K562 (cell line): ENCODE data around the gene GAPDH. TPM values are rescaled to one million over a fixed set of nuclear protein-coding genes. Genes with fewer than 3 reads are reported as not detected.

Source experiments
- ATF6 ChIP-seq: sonication (generic); formaldehyde crosslinking; IDR thresholded peaks from 2 replicates; pipeline ENCODE4 v1.4.0; 2020; ENCODE audit warnings: mild to moderate bottlenecking, missing genetic modification reagents
- CCAR2 ChIP-seq: fragments of 200-400 bp; formaldehyde crosslinking; IDR thresholded peaks from 2 replicates; pipeline ENCODE4 v1.6.1; 2017; ENCODE audit warnings: mild to moderate bottlenecking, low read depth, low read length
- CREM ChIP-seq: IDR thresholded peaks from 2 replicates; pipeline ENCODE4 v1.6.1; 2014; ENCODE audit warnings: antibody characterized with exemption, low read depth
- EGR1 ChIP-seq: fragments of 450-650 bp; conservative IDR thresholded peaks from 2 replicates; pipeline ENCODE4 v1.6.1; 2017; ENCODE audit warnings: mild to moderate bottlenecking
- ELF1 ChIP-seq: fragments of 200-800 bp; sonication (Bioruptor generic); IDR thresholded peaks from 2 replicates; pipeline ENCODE4 v1.6.1; 2016; ENCODE audit warnings: missing genetic modification characterization, missing compliant biosample characterization
- EP400 ChIP-seq: fragments of 450-650 bp; IDR thresholded peaks from 2 replicates; pipeline ENCODE4 v1.6.1; 2017; ENCODE audit warnings: antibody characterized with exemption, mild to moderate bottlenecking, moderate library complexity
- FOXJ2 ChIP-seq: fragments of 200-800 bp; sonication (Bioruptor generic); IDR thresholded peaks from 2 replicates; pipeline ENCODE4 v1.6.1; 2016; ENCODE audit warnings: missing genetic modification characterization, missing compliant biosample characterization
- HEY1 ChIP-seq: fragments of 250-450 bp; sonication (Bioruptor Pico); IDR thresholded peaks from 2 replicates; pipeline ENCODE4 v1.5.0; 2020; ENCODE audit warnings: mild to moderate bottlenecking, moderate library complexity, borderline replicate concordance
- MCM5 ChIP-seq: fragments of 450-650 bp; IDR thresholded peaks from 2 replicates; pipeline ENCODE4 v1.6.1; 2016; ENCODE audit warnings: low read depth
- MNT ChIP-seq, 2 experiments: fragments of 450-650 bp; conservative IDR thresholded peaks; 2 replicates each; pipeline ENCODE4 v1.6.1; 2017; ENCODE audit warnings: mild to moderate bottlenecking in 2 of 2, moderate library complexity in 2 of 2
- MTF1 ChIP-seq: fragments of 250-450 bp; sonication (Bioruptor Pico); IDR thresholded peaks from 2 replicates; pipeline ENCODE4 v1.9.0; 2021; ENCODE audit warnings: moderate library complexity, mild to moderate bottlenecking, inconsistent platforms, borderline replicate concordance
- NUFIP1 ChIP-seq: fragments of 450-650 bp; IDR thresholded peaks from 2 replicates; pipeline ENCODE4 v1.6.1; 2018; ENCODE audit not compliant: partially characterized antibody
- PCBP2 ChIP-seq: fragments of 200-400 bp; formaldehyde crosslinking; IDR thresholded peaks from 2 replicates; pipeline ENCODE4 v1.6.1; 2018; ENCODE audit warnings: low read length, low read depth, mild to moderate bottlenecking, moderate library complexity; ENCODE audit not compliant: poor library complexity, severe bottlenecking
- PML ChIP-seq: IDR thresholded peaks from 2 replicates; pipeline ENCODE4 v1.6.1; 2012; ENCODE audit warnings: low read length, inconsistent platforms
- POLR2AphosphoS5 ChIP-seq: IDR thresholded peaks from 2 replicates; pipeline ENCODE4 v1.6.1; 2011; ENCODE audit warnings: mild to moderate bottlenecking, low read depth, low read length, moderate library complexity; ENCODE audit not compliant: control insufficient read depth, insufficient read depth
- SMAD4 ChIP-seq: fragments of 250-450 bp; sonication (Bioruptor Pico); conservative IDR thresholded peaks from 2 replicates; pipeline ENCODE4 v1.8.0; 2021; ENCODE audit warnings: inconsistent platforms, mild to moderate bottlenecking, moderate library complexity
- SNIP1 ChIP-seq: fragments of 450-650 bp; IDR thresholded peaks from 2 replicates; pipeline ENCODE4 v1.7.1; 2017; ENCODE audit warnings: low read depth, mild to moderate bottlenecking
- SRF ChIP-seq, 2 experiments: fragments of 250-450, 450-650 bp in 1 of 2; sonication (Bioruptor Pico) in 1 of 2; sonication (generic) in 1 of 2; formaldehyde crosslinking; IDR thresholded peaks; 2 replicates each; pipeline versions ENCODE4 v1.5.0 to v1.5.1; 2020 to 2022; ENCODE audit warnings: mild to moderate bottlenecking in 1 of 2, missing genetic modification reagents in 1 of 2
- TAF7 ChIP-seq: fragments of 450-650 bp; IDR thresholded peaks from 2 replicates; pipeline ENCODE4 v1.6.1; 2016; ENCODE audit warnings: missing genetic modification characterization, missing compliant biosample characterization
- TBL1XR1 ChIP-seq, 2 experiments: IDR thresholded peaks; 2 replicates each; pipeline ENCODE4 v1.6.1; 2012; ENCODE audit warnings: improper control_type of control experiment in 2 of 2, low read length in 2 of 2, mild to moderate bottlenecking in 1 of 2
- ZBTB7A ChIP-seq: IDR thresholded peaks from 2 replicates; pipeline ENCODE4 v1.6.1; 2011; ENCODE audit warnings: low read depth, mild to moderate bottlenecking, low read length, moderate library complexity, borderline replicate concordance; ENCODE audit not compliant: control insufficient read depth
- ZFP1 ChIP-seq: fragments of 450-650 bp; formaldehyde crosslinking; IDR thresholded peaks from 2 replicates; pipeline ENCODE4 v1.4.0; 2020; ENCODE audit warnings: mild to moderate bottlenecking, mixed read lengths
- ZKSCAN3 ChIP-seq: fragments of 250-450 bp; sonication (Bioruptor Pico); IDR thresholded peaks from 2 replicates; pipeline ENCODE4 v1.4.0; 2020
- ZNF347 ChIP-seq: fragments of 450-650 bp; formaldehyde crosslinking; IDR thresholded peaks from 2 replicates; pipeline ENCODE4 v1.4.0; 2020; ENCODE audit warnings: low read depth, mild to moderate bottlenecking, moderate library complexity
- ZNF398 ChIP-seq: fragments of 250-450 bp; sonication (Bioruptor Pico); IDR thresholded peaks from 2 replicates; pipeline ENCODE4 v1.8.0; 2021; ENCODE audit warnings: moderate library complexity, mild to moderate bottlenecking, inconsistent platforms
- polyA plus RNA-seq, 8 experiments: library from polyadenylated mRNA; depleted of rRNA in 4 of 8; stranded (reverse) in 5 of 8; unstranded in 3 of 8; fragments of >200 nt; fragmentation: Nextera tagmentation in 2 of 8; fragmentation: Illumina TruSeq in 1 of 8; extraction: Ambion mirVana in 2 of 8; extraction: Trizol in 1 of 8; gene quantifications; 2 replicates each; pipeline versions ENCODE4 v1.2.1 to v1.2.3, GENCODE V29; 2011 to 2014; ENCODE audit warnings: inconsistent platforms in 1 of 8, missing spikeins in 1 of 8
- total RNA-seq, 7 experiments: library from RNA; depleted of rRNA in 6 of 7; stranded (reverse); fragments of >200 nt in 6 of 7; fragmentation: Illumina TruSeq in 2 of 7; extraction: Trizol in 2 of 7; gene quantifications; 2 replicates each; pipeline versions ENCODE4 v1.2.1 to v1.2.3, GENCODE V29; 2011 to 2021; ENCODE audit warnings: low replicate concordance in 1 of 7

GAPDH gene
- total and polyA plus RNA-seq, 9 of the 15 experiments (the other 6 are each of a cell fraction or from before 2014, with no cell fraction given), result 2,206 to 6,793 (median 4,217) TPM

GRCh38 chr12:6534945-6535696, 804 bp downstream of the GAPDH start (continued):
- TF ChIP-seq MNT (conservative IDR thresholded peaks at IDR 0.05), result peak; percentile 65 to 71
- no peak for TF ChIP-seq CREM
- no peak for TF ChIP-seq SRF (CRISPR knock-in tag; IDR thresholded peaks at IDR 0.05)
- peak; percentile 13 for TF ChIP-seq EP400
- TF ChIP-seq ELF1 (tag), result no peak
- TF ChIP-seq TAF7 (tag), result no peak
- TF ChIP-seq PML, result no peak
- TF ChIP-seq ZKSCAN3 (CRISPR knock-in tag), result no peak
- TF ChIP-seq ZNF347 (CRISPR knock-in tag), result no peak
- no peak for TF ChIP-seq CCAR2
- no peak for TF ChIP-seq MCM5
- no peak for TF ChIP-seq TBL1XR1 (IDR thresholded peaks at IDR 0.05; ENCODE audit: low read length in 2 of 2)
- TF ChIP-seq HEY1 (CRISPR knock-in tag), result no peak
- TF ChIP-seq NUFIP1, result no peak
- TF ChIP-seq SMAD4 (CRISPR knock-in tag), result no peak
- TF ChIP-seq EGR1, result no peak
- no peak for TF ChIP-seq PCBP2
- no peak for TF ChIP-seq FOXJ2
- TF ChIP-seq ATF6 (CRISPR knock-in tag), result no peak
- no peak for TF ChIP-seq ZNF398
- no peak for TF ChIP-seq ZFP1
- no peak for TF ChIP-seq MTF1
- no peak for TF ChIP-seq SNIP1
- TF ChIP-seq POLR2AphosphoS5, result peak; percentile 36; the same call in 1 of the 2 replicates
- TF ChIP-seq ZBTB7A, result no peak
